GM12864 (cell line): ENCODE measurements around the gene ZNF521.

ENCODE experiments used
- DNase-seq: peaks from one replicate; pipeline ENCODE4 v3.0.0-alpha.2; 2011; ENCODE audit warnings: low read depth
- H3K4me3 ChIP-seq: 2 replicates; pipeline ENCODE4 v1.5.1; 2011; ENCODE audit warnings: mild to moderate bottlenecking, low read depth, low read length, control low read depth
- TF ChIP-seq, protein P1 (sequence below): IDR thresholded peaks from 2 replicates; pipeline ENCODE4 v1.5.1; 2011; ENCODE audit warnings: low read depth, mild to moderate bottlenecking, moderate library complexity, low read length, control low read depth, inconsistent platforms; ENCODE audit errors: missing control alignments

Gene ZNF521

DNA sequence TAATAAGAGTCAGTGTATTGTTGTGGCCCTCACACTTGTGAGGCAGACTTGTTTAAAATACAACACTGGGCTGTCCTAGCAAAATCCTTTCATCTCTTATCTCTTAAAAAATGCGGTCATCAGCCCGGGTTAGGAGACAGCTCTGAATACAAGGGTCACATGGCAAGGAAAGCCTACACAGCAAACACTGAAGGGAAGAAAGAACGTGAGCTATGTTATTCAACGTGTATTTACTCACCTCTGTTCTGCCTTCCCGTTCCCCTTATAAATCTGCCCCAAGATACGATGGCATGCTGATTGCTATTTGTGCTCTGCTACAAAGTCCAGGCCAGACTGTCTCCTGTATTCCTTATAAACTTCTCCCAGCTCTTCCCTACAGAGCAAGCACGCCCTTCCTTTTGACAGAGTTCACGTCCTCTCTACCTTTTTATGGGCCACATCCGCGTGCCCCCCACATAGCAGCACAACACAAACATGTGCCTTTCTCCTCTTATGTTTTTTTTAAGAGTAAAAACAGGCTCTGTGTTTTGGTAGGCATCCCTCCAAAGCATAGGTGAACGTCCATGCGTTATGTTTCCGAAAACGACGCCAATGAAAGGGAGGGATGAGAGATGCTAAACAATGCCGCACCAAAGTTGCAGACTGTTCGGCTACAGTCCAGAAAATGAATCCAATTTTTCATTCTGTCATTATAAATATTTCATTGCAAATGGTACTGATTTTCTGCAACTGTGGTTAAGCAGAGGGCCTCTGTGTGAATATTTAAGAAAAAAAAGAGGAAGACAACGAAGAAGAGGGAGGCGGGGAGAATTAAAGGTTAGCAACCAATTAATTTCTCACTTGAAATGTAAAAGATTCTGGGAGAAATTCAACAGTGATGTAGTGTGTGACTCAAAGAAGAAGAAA is 274.7 kb downstream of the ZNF521 start:
- no peak overlapping the region for H3K4me3 ChIP-seq
- TF ChIP-seq, protein P1, sequence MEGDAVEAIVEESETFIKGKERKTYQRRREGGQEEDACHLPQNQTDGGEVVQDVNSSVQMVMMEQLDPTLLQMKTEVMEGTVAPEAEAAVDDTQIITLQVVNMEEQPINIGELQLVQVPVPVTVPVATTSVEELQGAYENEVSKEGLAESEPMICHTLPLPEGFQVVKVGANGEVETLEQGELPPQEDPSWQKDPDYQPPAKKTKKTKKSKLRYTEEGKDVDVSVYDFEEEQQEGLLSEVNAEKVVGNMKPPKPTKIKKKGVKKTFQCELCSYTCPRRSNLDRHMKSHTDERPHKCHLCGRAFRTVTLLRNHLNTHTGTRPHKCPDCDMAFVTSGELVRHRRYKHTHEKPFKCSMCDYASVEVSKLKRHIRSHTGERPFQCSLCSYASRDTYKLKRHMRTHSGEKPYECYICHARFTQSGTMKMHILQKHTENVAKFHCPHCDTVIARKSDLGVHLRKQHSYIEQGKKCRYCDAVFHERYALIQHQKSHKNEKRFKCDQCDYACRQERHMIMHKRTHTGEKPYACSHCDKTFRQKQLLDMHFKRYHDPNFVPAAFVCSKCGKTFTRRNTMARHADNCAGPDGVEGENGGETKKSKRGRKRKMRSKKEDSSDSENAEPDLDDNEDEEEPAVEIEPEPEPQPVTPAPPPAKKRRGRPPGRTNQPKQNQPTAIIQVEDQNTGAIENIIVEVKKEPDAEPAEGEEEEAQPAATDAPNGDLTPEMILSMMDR = no peak
- DNase-seq = no peak

- TF ChIP-seq, protein P1 = no peak
- H3K4me3 ChIP-seq = no peak overlapping the region
- DNase-seq = no peak
Measured at GRCh38 chr18:25075783-25076182, 276.2 kb downstream of the ZNF521 start.

GRCh38 chr18:25075331-25075730 is 276.6 kb downstream of the ZNF521 start:
- TF ChIP-seq, protein P1 = no peak
- no peak overlapping the region for H3K4me3 ChIP-seq
- DNase-seq = no peak

GRCh38 chr18:25074925-25075324 is 277.0 kb downstream of the ZNF521 start:
- no peak overlapping the region for H3K4me3 ChIP-seq
- TF ChIP-seq, protein P1 = no peak
- no peak for DNase-seq

DNA sequence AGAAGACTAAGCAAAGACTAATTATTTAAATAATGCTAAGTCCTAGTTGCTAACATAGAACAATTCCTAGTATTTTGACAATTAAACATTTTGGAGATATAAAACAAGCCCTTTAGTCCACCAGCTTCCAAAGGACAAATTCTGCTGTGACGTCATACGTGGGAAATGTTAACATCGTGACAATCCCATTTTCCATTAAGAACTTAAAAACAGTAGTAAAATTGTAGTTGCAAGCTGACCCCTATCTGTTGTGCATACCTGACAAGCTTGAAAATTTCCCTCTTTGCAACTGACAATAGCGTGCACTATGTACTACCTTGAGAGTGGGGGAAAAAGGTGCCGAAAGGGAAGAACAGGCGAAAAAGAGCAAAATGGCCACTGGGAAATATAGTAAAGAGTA is 279.8 kb downstream of the ZNF521 start:
- H3K4me3 ChIP-seq = no peak overlapping the region
- DNase-seq = no peak
- TF ChIP-seq, protein P1 = no peak

- TF ChIP-seq, protein P1 = no peak
- DNase-seq = no peak
- no peak overlapping the region for H3K4me3 ChIP-seq
Measured at GRCh38 chr18:25067275-25068025, 284.5 kb downstream of the ZNF521 start.
